CD14-positive monocyte (primary cell): Measurements from ENCODE around the gene INSIG2. TPM values are rescaled to one million over a fixed set of nuclear protein-coding genes. Genes with fewer than 3 reads are reported as not detected.
A peak's percentile ranks its signal among the peaks of the same experiment; 100 is the strongest.

Experiments used
- DNase-seq, 3 donors: peaks; one replicate each; pipeline ENCODE4 v3.0.0-alpha.2; 2011 to 2022
- H2AFZ ChIP-seq: 2 replicates; pipeline ENCODE4 v1.6.0; 2012; ENCODE audit warnings: mild to moderate bottlenecking, low read depth, low read length, inconsistent platforms; ENCODE audit not compliant: insufficient read depth, poor library complexity, severe bottlenecking
- H3K27ac ChIP-seq, 2 donors: 1 replicate in 1 of 2; 2 replicates in 1 of 2; pipeline ENCODE4 v1.5.1; 2012 to 2013; ENCODE audit warnings: low read length in 2 of 2, control low read depth in 1 of 2, inconsistent platforms in 1 of 2, low read depth in 1 of 2, mild to moderate bottlenecking in 1 of 2
- H3K27me3 ChIP-seq, 2 donors: one replicate each; pipeline versions ENCODE4 v1.6.0 to v1.6.1; 2011 to 2013; ENCODE audit warnings: low read length in 2 of 2; ENCODE audit not compliant: control insufficient read depth in 2 of 2, insufficient read depth in 2 of 2
- H3K36me3 ChIP-seq, 2 donors: replicated peaks in 1 of 2; 1 replicate in 1 of 2; 2 replicates in 1 of 2; pipeline versions ENCODE4 v1.5.1 to v1.6.1; 2012 to 2013; ENCODE audit warnings: low read length in 2 of 2, control low read depth in 1 of 2, inconsistent platforms in 1 of 2, mild to moderate bottlenecking in 1 of 2; ENCODE audit not compliant: insufficient read depth in 2 of 2, control insufficient read depth in 1 of 2
- H3K4me1 ChIP-seq, 2 donors: 1 replicate in 1 of 2; 2 replicates in 1 of 2; pipeline versions ENCODE4 v1.5.1 to v1.6.1; 2012 to 2013; ENCODE audit warnings: low read length in 2 of 2, control low read depth in 1 of 2, inconsistent platforms in 1 of 2, mild to moderate bottlenecking in 1 of 2, moderate library complexity in 1 of 2; ENCODE audit not compliant: insufficient read depth in 2 of 2, control insufficient read depth in 1 of 2
- H3K4me2 ChIP-seq: replicated peaks from 2 replicates; pipeline ENCODE3; 2012; ENCODE audit warnings: low read length, moderate library complexity, mild to moderate bottlenecking; ENCODE audit not compliant: poor library complexity, severe bottlenecking; ENCODE audit errors: extremely low read depth
- H3K4me3 ChIP-seq, 3 experiments: fragments of 200-600 bp in 1 of 3; sonication (generic) in 1 of 3; replicated peaks in 1 of 3; 1 replicate in 2 of 3; 2 replicates in 1 of 3; pipeline ENCODE4 v1.5.1; 2011 to 2013; ENCODE audit warnings: low read length in 3 of 3, mild to moderate bottlenecking in 3 of 3, control low read depth in 2 of 3, low read depth in 2 of 3, inconsistent platforms in 1 of 3, moderate library complexity in 1 of 3
- H3K79me2 ChIP-seq: 2 replicates; pipeline ENCODE4 v1.6.0; 2012; ENCODE audit warnings: mild to moderate bottlenecking, control low read depth, inconsistent platforms, low read length, moderate library complexity; ENCODE audit not compliant: insufficient read depth
- H3K9ac ChIP-seq: 2 replicates; pipeline ENCODE4 v1.6.0; 2017; ENCODE audit warnings: low read length, mild to moderate bottlenecking; ENCODE audit not compliant: insufficient read depth, poor library complexity, severe bottlenecking
- H3K9me3 ChIP-seq, 2 donors: replicated peaks in 1 of 2; 1 replicate in 1 of 2; 2 replicates in 1 of 2; pipeline versions ENCODE4 v1.5.1 to v1.6.1; 2012 to 2013; ENCODE audit warnings: low read length in 2 of 2, control low read depth in 1 of 2; ENCODE audit not compliant: control insufficient read depth in 1 of 2, insufficient read depth in 1 of 2
- H4K20me1 ChIP-seq: 2 replicates; pipeline ENCODE4 v1.6.0; 2012; ENCODE audit warnings: mild to moderate bottlenecking, low read length, control low read depth, moderate library complexity; ENCODE audit not compliant: insufficient read depth
- H3K27ac Mint-ChIP-seq, 7 donors: one replicate each; pipeline ENCODE4 v1.8.0; 2020; ENCODE audit warnings: mild to moderate bottlenecking in 7 of 7, mixed read lengths in 7 of 7, moderate library complexity in 6 of 7, inconsistent platforms in 2 of 7
- H3K27me3 Mint-ChIP-seq, 3 donors: one replicate each; pipeline ENCODE4 v1.8.0; 2021 to 2022; ENCODE audit warnings: low read depth in 3 of 3, mild to moderate bottlenecking in 3 of 3, mixed read lengths in 3 of 3, moderate library complexity in 3 of 3, inconsistent platforms in 1 of 3
- H3K36me3 Mint-ChIP-seq, 2 donors: one replicate each; pipeline ENCODE4 v1.8.0; 2020; ENCODE audit warnings: mixed read lengths in 2 of 2, inconsistent platforms in 1 of 2, mild to moderate bottlenecking in 1 of 2
- H3K4me1 Mint-ChIP-seq: one replicate; pipeline ENCODE4 v1.8.0; 2020; ENCODE audit warnings: mild to moderate bottlenecking, mixed read lengths
- H3K4me3 Mint-ChIP-seq, 2 donors: one replicate each; pipeline ENCODE4 v1.8.0; 2020; ENCODE audit warnings: mild to moderate bottlenecking in 2 of 2, mixed read lengths in 2 of 2, moderate library complexity in 1 of 2
- H3K9me3 Mint-ChIP-seq, 7 donors: one replicate each; pipeline ENCODE4 v1.8.0; 2020 to 2022; ENCODE audit warnings: mixed read lengths in 7 of 7, mild to moderate bottlenecking in 6 of 7, moderate library complexity in 6 of 7, inconsistent platforms in 2 of 7
- WGBS: methylation state at CpG from one replicate; pipeline ENCODE4 v1.1.5; 2013; ENCODE audit warnings: missing lambda C conversion rate; ENCODE audit not compliant: insufficient coverage; 5-methylcytosine and 5-hydroxymethylcytosine counted together
- intact Hi-C, 2 donors: fragments of 100-400 bp; cut with micrococcal nuclease; formaldehyde crosslinking; loops; one replicate each; pipeline versions ENCODE4 v1.15.0 to v1.15.1; 2023
- polyA plus RNA-seq, 3 donors: library from polyadenylated mRNA; depleted of rRNA in 1 of 3; unstranded in 2 of 3; stranded (reverse) in 1 of 3; fragments of 300-500 nt in 2 of 3; fragments of >200 nt in 1 of 3; fragmentation: Illumina TruSeq in 2 of 3; gene quantifications; 1 replicate in 2 of 3; 2 replicates in 1 of 3; pipeline ENCODE4 v1.2.3, GENCODE V29; 2012 to 2021
- TF ChIP-seq, protein P1 (sequence below): fragments of 200-600 bp; IDR thresholded peaks from one replicate; pipeline ENCODE4 v1.8.0; 2022; ENCODE audit warnings: antibody characterized with exemption, mild to moderate bottlenecking

Gene INSIG2
- polyA plus RNA-seq, 3 donors: 13.6 to 17.2 (median 14.8) TPM

DNA sequence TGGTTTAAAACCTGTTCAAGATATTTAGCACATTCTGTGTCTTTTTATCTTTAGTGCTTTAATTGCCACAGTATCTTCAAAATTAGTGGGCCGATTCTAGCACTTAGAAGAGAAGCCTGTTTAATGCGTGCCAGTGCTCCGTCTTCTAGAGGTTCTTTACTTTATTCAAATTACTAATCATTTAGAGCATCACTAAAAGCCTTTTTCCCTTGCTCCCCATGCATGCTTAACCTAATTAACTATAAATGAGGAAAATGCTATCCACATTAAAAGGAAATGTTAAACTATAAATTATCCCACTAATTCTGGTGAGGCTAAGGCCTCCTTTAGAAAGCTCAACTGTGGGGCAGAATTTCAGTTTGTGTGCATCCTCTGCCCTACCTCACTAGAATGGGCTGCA is 31.5 kb upstream of the INSIG2 start:
- Histone ChIP-seq H3K27ac (peak overlapping the region; percentile 89 to 90), H3K4me3 (peak overlapping the region in 1 of 3 experiments; percentile 14), H3K27me3 (no peaks in the 10 kb centered on the region), H3K9me3 (no peaks in the 10 kb centered on the region), H3K79me2 (no peaks in the 10 kb centered on the region), H3K9ac (no peak overlapping the region), H2AFZ (no peak overlapping the region), H4K20me1 (no peaks in the 10 kb centered on the region), H3K36me3 (no peaks in the 10 kb centered on the region), H3K4me2 (no peak overlapping the region), H3K4me1 (peaks cover 75 to 79% of the 10 kb centered on the region in 2 donors)
- WGBS: no CpG with 5 or more reads among the region's 3 CpGs
- Mint-ChIP-seq H3K4me3 (no peak overlapping the region), H3K9me3 (peaks cover 0 to 3% (median 0%) of the 10 kb centered on the region in 7 donors), H3K4me1 (peaks cover 73% of the 10 kb centered on the region), H3K27ac (peak overlapping the region in 6 of 7 donors; percentile 89 to 98 (median 96)), H3K36me3 (no peaks in the 10 kb centered on the region), H3K27me3 (peaks cover 0 to 2% (median 0%) of the 10 kb centered on the region in 3 donors)
- intact Hi-C loops: loop anchor here in 1 of 2 donors (5.0 kb wide), 1 partner anchor 34 kb away; no protein-coding TSS in a partner anchor
- DNase-seq: no peak
- TF ChIP-seq, protein P1, sequence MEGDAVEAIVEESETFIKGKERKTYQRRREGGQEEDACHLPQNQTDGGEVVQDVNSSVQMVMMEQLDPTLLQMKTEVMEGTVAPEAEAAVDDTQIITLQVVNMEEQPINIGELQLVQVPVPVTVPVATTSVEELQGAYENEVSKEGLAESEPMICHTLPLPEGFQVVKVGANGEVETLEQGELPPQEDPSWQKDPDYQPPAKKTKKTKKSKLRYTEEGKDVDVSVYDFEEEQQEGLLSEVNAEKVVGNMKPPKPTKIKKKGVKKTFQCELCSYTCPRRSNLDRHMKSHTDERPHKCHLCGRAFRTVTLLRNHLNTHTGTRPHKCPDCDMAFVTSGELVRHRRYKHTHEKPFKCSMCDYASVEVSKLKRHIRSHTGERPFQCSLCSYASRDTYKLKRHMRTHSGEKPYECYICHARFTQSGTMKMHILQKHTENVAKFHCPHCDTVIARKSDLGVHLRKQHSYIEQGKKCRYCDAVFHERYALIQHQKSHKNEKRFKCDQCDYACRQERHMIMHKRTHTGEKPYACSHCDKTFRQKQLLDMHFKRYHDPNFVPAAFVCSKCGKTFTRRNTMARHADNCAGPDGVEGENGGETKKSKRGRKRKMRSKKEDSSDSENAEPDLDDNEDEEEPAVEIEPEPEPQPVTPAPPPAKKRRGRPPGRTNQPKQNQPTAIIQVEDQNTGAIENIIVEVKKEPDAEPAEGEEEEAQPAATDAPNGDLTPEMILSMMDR: no peak

DNA sequence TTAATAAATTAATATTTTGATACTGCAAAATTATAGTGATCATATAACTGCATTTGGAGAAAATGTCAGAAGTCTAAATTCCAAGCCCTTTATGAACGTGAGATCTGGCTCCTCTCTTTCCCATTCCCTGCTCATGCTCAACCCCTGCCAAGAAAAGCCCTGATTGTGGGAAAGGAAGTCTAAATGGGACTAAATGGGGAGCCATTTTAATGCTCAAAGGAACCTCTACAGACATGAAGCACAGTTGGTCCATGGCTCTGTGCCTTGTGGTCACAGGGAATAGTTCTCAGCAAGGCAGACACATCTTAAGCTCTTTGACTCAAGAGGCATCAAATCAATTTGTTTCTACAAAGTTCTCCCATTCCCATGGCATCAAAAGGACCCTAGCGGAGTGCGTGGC is 29.3 kb upstream of the INSIG2 start:
- intact Hi-C loops: loop anchor here in 1 of 2 donors (5.0 kb wide), 1 partner anchor 37 kb away; no protein-coding TSS in a partner anchor
- TF ChIP-seq, protein P1: no peak
- DNase-seq: no peak
- peak overlapping the region in 1 of 2 donors; percentile 82 for H3K27ac ChIP-seq
- no peak overlapping the region for H3K4me2 ChIP-seq
- no peaks in the 10 kb centered on the region for H3K27me3 ChIP-seq
- no peaks in the 10 kb centered on the region for H3K36me3 Mint-ChIP-seq
- H3K79me2 ChIP-seq: no peaks in the 10 kb centered on the region
- no peak overlapping the region for H3K4me3 Mint-ChIP-seq
- H3K36me3 ChIP-seq: no peaks in the 10 kb centered on the region
- H4K20me1 ChIP-seq: no peaks in the 10 kb centered on the region
- WGBS: 75% methylated on average over 2 of the region's 3 CpGs
- H3K9me3 ChIP-seq: no peaks in the 10 kb centered on the region
- peak overlapping the region; percentile 44 for H2AFZ ChIP-seq
- H3K27me3 Mint-ChIP-seq: peaks cover 0 to 2% (median 0%) of the 10 kb centered on the region in 3 donors
- peak overlapping the region in 1 of 3 experiments; percentile 15 for H3K4me3 ChIP-seq
- no peak overlapping the region for H3K9ac ChIP-seq
- H3K27ac Mint-ChIP-seq: peak overlapping the region; percentile 78 to 94 (median 91)
- peaks cover 0 to 3% (median 0%) of the 10 kb centered on the region in 7 donors for H3K9me3 Mint-ChIP-seq
- H3K4me1 ChIP-seq: peaks cover 75% of the 10 kb centered on the region in 2 donors
- H3K4me1 Mint-ChIP-seq: peaks cover 73% of the 10 kb centered on the region
